Measurements from ENCODE around the gene ABITRAM.
"Not testable (repeated sequence)": the region's sequence is repeated elsewhere in the genome, so short reads cannot be mapped to it uniquely, and the experiment has no call there.

ABITRAM gene

GRCh38 chr9:108960331-108960730 is 26.1 kb downstream of the ABITRAM start:
- Histone ChIP-seq H3K36me3 (ENCODE audit: control insufficient read depth in 2 of 2, insufficient read depth in 2 of 2, low read length in 2 of 2) (peaks cover 0 to 9% of the 10 kb centered on the region in 2 donors), H3K27me3 (ENCODE audit: control insufficient read depth in 1 of 2, insufficient read depth in 2 of 2, low read length in 2 of 2) (no peaks in the 10 kb centered on the region), H3K4me1 (ENCODE audit: control insufficient read depth, insufficient read depth, low read length) (no peaks in the 10 kb centered on the region), H3K9ac (ENCODE audit: low read length in 2 of 2) (no peak overlapping the region), H3K9me3 (ENCODE audit: control insufficient read depth in 2 of 2, low read length in 2 of 2) (no peaks in the 10 kb centered on the region), H3K4me3 (ENCODE audit: low read length in 2 of 2) (no peak overlapping the region), H3K27ac (ENCODE audit: low read length) (no peak overlapping the region)

- Histone ChIP-seq H3K36me3 (ENCODE audit: control insufficient read depth in 2 of 2, insufficient read depth in 2 of 2, low read length in 2 of 2) (peaks cover 0 to 12% of the 10 kb centered on the region in 2 donors), H3K4me1 (ENCODE audit: control insufficient read depth, insufficient read depth, low read length) (no peaks in the 10 kb centered on the region), H3K27ac (ENCODE audit: low read length) (no peak overlapping the region), H3K27me3 (ENCODE audit: control insufficient read depth in 1 of 2, insufficient read depth in 2 of 2, low read length in 2 of 2) (no peaks in the 10 kb centered on the region), H3K9me3 (ENCODE audit: control insufficient read depth in 2 of 2, low read length in 2 of 2) (no peaks in the 10 kb centered on the region), H3K4me3 (ENCODE audit: low read length in 2 of 2) (no peak overlapping the region), H3K9ac (ENCODE audit: low read length in 2 of 2) (no peak overlapping the region)
Measured at GRCh38 chr9:108961151-108961550, 27.0 kb downstream of the ABITRAM start.

GRCh38 chr9:108963459-108964143 is 29.4 kb downstream of the ABITRAM start:
- Histone ChIP-seq H3K4me1 (ENCODE audit: control insufficient read depth, insufficient read depth, low read length) (peaks cover 11% of the 10 kb centered on the region), H3K27me3 (ENCODE audit: control insufficient read depth in 1 of 2, insufficient read depth in 2 of 2, low read length in 2 of 2) (no peaks in the 10 kb centered on the region), H3K9me3 (ENCODE audit: control insufficient read depth in 2 of 2, low read length in 2 of 2) (no peaks in the 10 kb centered on the region), H3K36me3 (ENCODE audit: control insufficient read depth in 2 of 2, insufficient read depth in 2 of 2, low read length in 2 of 2) (peaks cover 0 to 12% of the 10 kb centered on the region in 2 donors), H3K27ac (ENCODE audit: low read length) (no peak overlapping the region), H3K4me3 (ENCODE audit: low read length in 2 of 2) (no peak overlapping the region), H3K9ac (ENCODE audit: low read length in 2 of 2) (no peak overlapping the region)

GRCh38 chr9:108967916-108968315 is 33.7 kb downstream of the ABITRAM start:
- no peaks in the 10 kb centered on the region for H3K27me3 ChIP-seq (ENCODE audit: control insufficient read depth in 1 of 2, insufficient read depth in 2 of 2, low read length in 2 of 2)
- H3K9me3 ChIP-seq (ENCODE audit: control insufficient read depth in 2 of 2, low read length in 2 of 2) = no peaks in the 10 kb centered on the region
- peaks cover 6 to 13% of the 10 kb centered on the region in 2 donors for H3K36me3 ChIP-seq (ENCODE audit: control insufficient read depth in 2 of 2, insufficient read depth in 2 of 2, low read length in 2 of 2)
- H3K4me3 ChIP-seq (ENCODE audit: low read length in 2 of 2) = no peak overlapping the region
- H3K4me1 ChIP-seq (ENCODE audit: control insufficient read depth, insufficient read depth, low read length) = peaks cover 19% of the 10 kb centered on the region
- no peak overlapping the region for H3K9ac ChIP-seq (ENCODE audit: low read length in 2 of 2)
- H3K27ac ChIP-seq (ENCODE audit: low read length) = no peak overlapping the region

GRCh38 chr9:108971392-108971791 is 37.2 kb downstream of the ABITRAM start:
- H3K27ac ChIP-seq (ENCODE audit: low read length); H3K9ac ChIP-seq (ENCODE audit: low read length in 2 of 2); H3K36me3 ChIP-seq (ENCODE audit: control insufficient read depth in 2 of 2, insufficient read depth in 2 of 2, low read length in 2 of 2): not testable (repeated sequence)

GRCh38 chr9:108972186-108972585 is 38.0 kb downstream of the ABITRAM start:
- Histone ChIP-seq H3K4me3 (ENCODE audit: low read length in 2 of 2) (no peak overlapping the region), H3K9ac (ENCODE audit: low read length in 2 of 2) (no peak overlapping the region), H3K27ac (ENCODE audit: low read length) (peak overlapping the region; percentile 24), H3K9me3 (ENCODE audit: control insufficient read depth in 2 of 2, low read length in 2 of 2) (no peaks in the 10 kb centered on the region), H3K36me3 (ENCODE audit: control insufficient read depth in 2 of 2, insufficient read depth in 2 of 2, low read length in 2 of 2) (peaks cover 8 to 9% of the 10 kb centered on the region in 2 donors), H3K27me3 (ENCODE audit: control insufficient read depth in 1 of 2, insufficient read depth in 2 of 2, low read length in 2 of 2) (no peaks in the 10 kb centered on the region), H3K4me1 (ENCODE audit: control insufficient read depth, insufficient read depth, low read length) (peaks cover 23% of the 10 kb centered on the region)

More at GRCh38 chr9:108971392-108971791, 37.2 kb downstream of the ABITRAM start:
- not testable (repeated sequence) for H3K9me3 ChIP-seq (ENCODE audit: control insufficient read depth in 2 of 2, low read length in 2 of 2); H3K27me3 ChIP-seq (ENCODE audit: control insufficient read depth in 1 of 2, insufficient read depth in 2 of 2, low read length in 2 of 2); H3K4me3 ChIP-seq (ENCODE audit: low read length in 2 of 2)
- peaks cover 23% of the 10 kb centered on the region for H3K4me1 ChIP-seq (ENCODE audit: control insufficient read depth, insufficient read depth, low read length)

- Histone ChIP-seq H3K4me1 (ENCODE audit: control insufficient read depth, insufficient read depth, low read length) (peaks cover 24% of the 10 kb centered on the region), H3K36me3 (ENCODE audit: control insufficient read depth in 2 of 2, insufficient read depth in 2 of 2, low read length in 2 of 2) (peaks cover 8 to 9% of the 10 kb centered on the region in 2 donors), H3K9ac (ENCODE audit: low read length in 2 of 2) (no peak overlapping the region), H3K9me3 (ENCODE audit: control insufficient read depth in 2 of 2, low read length in 2 of 2) (no peaks in the 10 kb centered on the region), H3K4me3 (ENCODE audit: low read length in 2 of 2) (no peak overlapping the region), H3K27me3 (ENCODE audit: control insufficient read depth in 1 of 2, insufficient read depth in 2 of 2, low read length in 2 of 2) (no peaks in the 10 kb centered on the region), H3K27ac (ENCODE audit: low read length) (peak overlapping the region; percentile 24)
Measured at GRCh38 chr9:108972626-108973209, 38.5 kb downstream of the ABITRAM start.

- Histone ChIP-seq H3K36me3 (ENCODE audit: control insufficient read depth in 2 of 2, insufficient read depth in 2 of 2, low read length in 2 of 2) (peaks cover 8 to 9% of the 10 kb centered on the region in 2 donors), H3K9me3 (ENCODE audit: control insufficient read depth in 2 of 2, low read length in 2 of 2) (no peaks in the 10 kb centered on the region), H3K9ac (ENCODE audit: low read length in 2 of 2) (no peak overlapping the region), H3K27me3 (ENCODE audit: control insufficient read depth in 1 of 2, insufficient read depth in 2 of 2, low read length in 2 of 2) (no peaks in the 10 kb centered on the region), H3K4me1 (ENCODE audit: control insufficient read depth, insufficient read depth, low read length) (peaks cover 22% of the 10 kb centered on the region), H3K4me3 (ENCODE audit: low read length in 2 of 2) (no peak overlapping the region), H3K27ac (ENCODE audit: low read length) (no peak overlapping the region)
Measured at GRCh38 chr9:108973895-108974294, 39.7 kb downstream of the ABITRAM start.

GRCh38 chr9:108978205-108978604 is 44.0 kb downstream of the ABITRAM start:
- Histone ChIP-seq H3K9ac (ENCODE audit: low read length in 2 of 2) (no peak overlapping the region), H3K36me3 (ENCODE audit: control insufficient read depth in 2 of 2, insufficient read depth in 2 of 2, low read length in 2 of 2) (peaks cover 4% of the 10 kb centered on the region in 2 donors), H3K27ac (ENCODE audit: low read length) (peak overlapping the region; percentile 70), H3K4me1 (ENCODE audit: control insufficient read depth, insufficient read depth, low read length) (peaks cover 21% of the 10 kb centered on the region), H3K9me3 (ENCODE audit: control insufficient read depth in 2 of 2, low read length in 2 of 2) (no peaks in the 10 kb centered on the region), H3K27me3 (ENCODE audit: control insufficient read depth in 1 of 2, insufficient read depth in 2 of 2, low read length in 2 of 2) (no peaks in the 10 kb centered on the region), H3K4me3 (ENCODE audit: low read length in 2 of 2) (no peak overlapping the region)

GRCh38 chr9:108980893-108981292 is 46.7 kb downstream of the ABITRAM start:
- Histone ChIP-seq H3K9me3 (ENCODE audit: control insufficient read depth in 2 of 2, low read length in 2 of 2) (no peaks in the 10 kb centered on the region), H3K9ac (ENCODE audit: low read length in 2 of 2) (no peak overlapping the region), H3K27ac (ENCODE audit: low read length) (no peak overlapping the region), H3K4me3 (ENCODE audit: low read length in 2 of 2) (no peak overlapping the region), H3K36me3 (ENCODE audit: control insufficient read depth in 2 of 2, insufficient read depth in 2 of 2, low read length in 2 of 2) (peaks cover 0 to 4% of the 10 kb centered on the region in 2 donors), H3K4me1 (ENCODE audit: control insufficient read depth, insufficient read depth, low read length) (peaks cover 17% of the 10 kb centered on the region), H3K27me3 (ENCODE audit: control insufficient read depth in 1 of 2, insufficient read depth in 2 of 2, low read length in 2 of 2) (no peaks in the 10 kb centered on the region)

- Histone ChIP-seq H3K4me3 (ENCODE audit: low read length in 2 of 2) (no peak overlapping the region), H3K27me3 (ENCODE audit: control insufficient read depth in 1 of 2, insufficient read depth in 2 of 2, low read length in 2 of 2) (no peaks in the 10 kb centered on the region), H3K36me3 (ENCODE audit: control insufficient read depth in 2 of 2, insufficient read depth in 2 of 2, low read length in 2 of 2) (peaks cover 0 to 2% of the 10 kb centered on the region in 2 donors), H3K9ac (ENCODE audit: low read length in 2 of 2) (no peak overlapping the region), H3K27ac (ENCODE audit: low read length) (no peak overlapping the region), H3K9me3 (ENCODE audit: control insufficient read depth in 2 of 2, low read length in 2 of 2) (no peaks in the 10 kb centered on the region), H3K4me1 (ENCODE audit: control insufficient read depth, insufficient read depth, low read length) (peaks cover 6% of the 10 kb centered on the region)
Measured at GRCh38 chr9:108983885-108984284, 49.7 kb downstream of the ABITRAM start.
